Measurements from ENCODE around the gene GREB1. TPM values are rescaled to one million over a fixed set of nuclear protein-coding genes. Genes with fewer than 3 reads are reported as not detected.

Gene GREB1
- total and polyA plus RNA-seq, 2 of the 4 experiments (the other 2 are of a cell fraction): 0.05 TPM; not detected in 1

- Histone ChIP-seq H2AFZ (replicated peaks; ENCODE audit: low read length, poor library complexity) (no peak overlapping the region), H3K18ac (ENCODE audit: low read depth, low read length) (no peak overlapping the region), H2BK15ac (ENCODE audit: low read depth, low read length) (no peak overlapping the region), H3K9me3 (ENCODE audit: control insufficient read depth, insufficient read depth, low read length) (peaks cover 2% of the 10 kb centered on the region; the same call in 1 of the 2 replicates), H3K23ac (ENCODE audit: low read depth, low read length) (no peak overlapping the region), H4K8ac (ENCODE audit: low read depth in 2 of 2, low read length in 2 of 2) (no peak overlapping the region), H3K79me1 (ENCODE audit: low read depth in 1 of 2, low read length in 2 of 2) (no peaks in the 10 kb centered on the region), H2BK120ac (ENCODE audit: low read depth, low read length) (no peak overlapping the region), H3K14ac (replicated peaks; ENCODE audit: low read depth, low read length) (no peak overlapping the region), H3K4me1 (ENCODE audit: control insufficient read depth, insufficient read depth, low read length) (no peaks in the 10 kb centered on the region), H4K20me1 (ENCODE audit: insufficient read depth, low read length) (no peaks in the 10 kb centered on the region), H4K5ac (ENCODE audit: low read depth, low read length) (no peak overlapping the region), H3K36me3 (ENCODE audit: control insufficient read depth, insufficient read depth, low read length) (no peaks in the 10 kb centered on the region), H3K4me2 (ENCODE audit: low read depth, low read length) (no peak overlapping the region), H3K4ac (ENCODE audit: low read depth, low read length) (no peak overlapping the region), H2AK5ac (ENCODE audit: low read depth, low read length) (no peak overlapping the region), H2AK9ac (replicated peaks; ENCODE audit: low read depth, low read length, poor library complexity) (no peak overlapping the region), H3K4me3 (ENCODE audit: insufficient read depth, low read depth, low read length) (no peak overlapping the region), H3K9ac (ENCODE audit: low read depth, low read length) (no peak overlapping the region), H2BK5ac (ENCODE audit: low read depth, low read length, poor library complexity, severe bottlenecking) (no peak overlapping the region), H3K27ac (ENCODE audit: insufficient read depth, low read length) (no peak overlapping the region), H2BK20ac (ENCODE audit: low read depth, low read length) (no peak overlapping the region), H3K27me3 (ENCODE audit: control insufficient read depth, insufficient read depth, low read length) (peaks cover 50% of the 10 kb centered on the region), H4K91ac (ENCODE audit: insufficient read depth, low read depth, low read length) (no peak overlapping the region), H3K9me1 (ENCODE audit: insufficient read depth, low read length) (no peaks in the 10 kb centered on the region), H3K56ac (ENCODE audit: extremely low read depth, insufficient read depth, low read length) (no peak overlapping the region)
- ChIA-PET CTCF (interaction anchor here (1.9 kb wide), 1 partner anchor 40 kb away, joined by 4 read pairs; no protein-coding TSS in a partner anchor), POLR2A (ENCODE audit: unreplicated experiment) (no interaction called here)
- intact Hi-C loops (cut with micrococcal nuclease) (no loop called here), in situ Hi-C loops (cut with MboI; ENCODE audit: low sequenced_read_pairs) (no loop called here), dilution Hi-C loops (cut with HindIII; ENCODE audit: low sequenced_read_pairs, unreplicated experiment) (no loop called here)
- no TSS peak for BruUV-seq (replicated peaks)
- DNase-seq (no peak), ATAC-seq (ENCODE audit: low read depth) (no peak)
- TF ChIP-seq POLR2A (IDR thresholded peaks at IDR 0.05; ENCODE audit: low read depth, low read length) (no peak), CTCF (conservative IDR thresholded peaks at IDR 0.05; ENCODE audit: low read depth, low read length) (peak; percentile 35; the same call in 1 of the 2 replicates), RFX5 (IDR thresholded peaks at IDR 0.05; ENCODE audit: low read depth, low read length) (no peak), NFE2L2 (IDR thresholded peaks at IDR 0.05; ENCODE audit: low read depth, low read length) (no peak), MXI1 (IDR thresholded peaks at IDR 0.05; ENCODE audit: borderline replicate concordance, low read depth, low read length) (no peak), RAD21 (IDR thresholded peaks at IDR 0.05; ENCODE audit: low read length) (peak; percentile 23; the same call in 1 of the 2 replicates), ELK1 (IDR thresholded peaks at IDR 0.05; ENCODE audit: borderline replicate concordance, low read depth, low read length) (no peak), MAZ (IDR thresholded peaks at IDR 0.05; ENCODE audit: borderline replicate concordance, low read depth, low read length) (no peak), USF2 (IDR thresholded peaks at IDR 0.05; ENCODE audit: low read depth, low read length) (no peak)
- 43% methylated on average over 2 of the region's 7 CpGs; no CpG with 5 or more reads in 1 of the 2 experiments for WGBS, 2 experiments (ENCODE audit: extremely low coverage in 2 of 2, insufficient read length in 1 of 2)
Measured at GRCh38 chr2:11647834-11648600, 114.2 kb downstream of the GREB1 start.

Data from IMR-90 (cell line).